AG09319 (cell line): ENCODE data around the gene CFAP100.

Experiments used
- DNase-seq: peaks from one replicate; pipeline ENCODE4 v3.0.0-alpha.2; 2010; ENCODE audit warnings: low read depth; ENCODE audit errors: extremely low read depth
- TF ChIP-seq, protein P1 (sequence below): IDR thresholded peaks from 2 replicates; pipeline ENCODE4 v1.5.1; 2011; ENCODE audit warnings: low read depth, mild to moderate bottlenecking, inconsistent platforms, low read length, moderate library complexity

Gene CFAP100

GRCh38 chr3:126441256-126441880, 46.7 kb downstream of the CFAP100 start:
- DNase-seq, result no peak
- TF ChIP-seq, protein P1, sequence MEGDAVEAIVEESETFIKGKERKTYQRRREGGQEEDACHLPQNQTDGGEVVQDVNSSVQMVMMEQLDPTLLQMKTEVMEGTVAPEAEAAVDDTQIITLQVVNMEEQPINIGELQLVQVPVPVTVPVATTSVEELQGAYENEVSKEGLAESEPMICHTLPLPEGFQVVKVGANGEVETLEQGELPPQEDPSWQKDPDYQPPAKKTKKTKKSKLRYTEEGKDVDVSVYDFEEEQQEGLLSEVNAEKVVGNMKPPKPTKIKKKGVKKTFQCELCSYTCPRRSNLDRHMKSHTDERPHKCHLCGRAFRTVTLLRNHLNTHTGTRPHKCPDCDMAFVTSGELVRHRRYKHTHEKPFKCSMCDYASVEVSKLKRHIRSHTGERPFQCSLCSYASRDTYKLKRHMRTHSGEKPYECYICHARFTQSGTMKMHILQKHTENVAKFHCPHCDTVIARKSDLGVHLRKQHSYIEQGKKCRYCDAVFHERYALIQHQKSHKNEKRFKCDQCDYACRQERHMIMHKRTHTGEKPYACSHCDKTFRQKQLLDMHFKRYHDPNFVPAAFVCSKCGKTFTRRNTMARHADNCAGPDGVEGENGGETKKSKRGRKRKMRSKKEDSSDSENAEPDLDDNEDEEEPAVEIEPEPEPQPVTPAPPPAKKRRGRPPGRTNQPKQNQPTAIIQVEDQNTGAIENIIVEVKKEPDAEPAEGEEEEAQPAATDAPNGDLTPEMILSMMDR, result no peak

- TF ChIP-seq, protein P1, result no peak
- DNase-seq, result no peak
Observed at GRCh38 chr3:126442094-126442855, 47.6 kb downstream of the CFAP100 start.

- TF ChIP-seq, protein P1, result no peak
- DNase-seq, result no peak
Observed at GRCh38 chr3:126442856-126443242, 48.1 kb downstream of the CFAP100 start.

DNA sequence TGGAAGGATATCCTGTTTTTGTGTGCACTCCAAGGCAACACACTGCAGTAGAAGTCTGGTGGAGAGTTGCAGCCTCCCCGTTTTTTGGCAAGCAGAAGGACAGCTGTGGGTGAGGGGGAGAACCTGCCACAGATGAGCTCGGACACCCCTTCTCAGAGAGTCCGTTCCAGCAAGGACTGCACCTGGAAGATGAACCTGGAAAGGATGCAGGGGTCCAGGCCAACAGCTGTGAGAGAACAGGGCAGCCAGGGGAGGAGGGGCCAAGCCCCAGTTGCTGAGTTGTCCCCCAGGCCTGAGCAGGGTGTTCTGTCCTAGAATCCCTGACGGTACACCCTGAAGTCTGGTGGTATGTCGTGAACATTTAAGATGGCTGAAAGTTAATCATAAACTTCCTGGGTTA, 50.8 kb downstream of the CFAP100 start:
- TF ChIP-seq, protein P1, result no peak
- DNase-seq, result no peak

DNA sequence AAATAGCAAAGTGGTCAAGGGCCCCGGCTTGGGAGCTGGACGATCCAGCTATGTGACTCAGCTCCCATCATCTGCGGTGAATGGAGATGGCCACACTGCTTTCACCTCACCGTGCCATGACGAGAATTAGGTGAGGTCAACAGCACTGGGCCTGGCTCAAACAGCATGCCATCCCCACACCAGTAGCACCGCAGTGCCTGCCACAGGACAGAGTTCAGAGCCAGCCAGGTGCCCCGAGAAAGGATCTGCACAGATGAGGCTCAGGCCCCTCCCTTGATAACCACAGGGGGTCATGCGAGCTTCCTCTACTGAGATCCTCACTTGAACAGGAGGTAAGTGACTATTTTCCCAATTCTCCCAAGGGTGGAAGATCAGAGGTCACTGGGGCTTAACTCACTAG, 51.6 kb downstream of the CFAP100 start:
- TF ChIP-seq, protein P1, result no peak
- DNase-seq, result no peak

- no peak for DNase-seq
- TF ChIP-seq, protein P1, result no peak
Observed at GRCh38 chr3:126446791-126447190, 52.1 kb downstream of the CFAP100 start.

DNA sequence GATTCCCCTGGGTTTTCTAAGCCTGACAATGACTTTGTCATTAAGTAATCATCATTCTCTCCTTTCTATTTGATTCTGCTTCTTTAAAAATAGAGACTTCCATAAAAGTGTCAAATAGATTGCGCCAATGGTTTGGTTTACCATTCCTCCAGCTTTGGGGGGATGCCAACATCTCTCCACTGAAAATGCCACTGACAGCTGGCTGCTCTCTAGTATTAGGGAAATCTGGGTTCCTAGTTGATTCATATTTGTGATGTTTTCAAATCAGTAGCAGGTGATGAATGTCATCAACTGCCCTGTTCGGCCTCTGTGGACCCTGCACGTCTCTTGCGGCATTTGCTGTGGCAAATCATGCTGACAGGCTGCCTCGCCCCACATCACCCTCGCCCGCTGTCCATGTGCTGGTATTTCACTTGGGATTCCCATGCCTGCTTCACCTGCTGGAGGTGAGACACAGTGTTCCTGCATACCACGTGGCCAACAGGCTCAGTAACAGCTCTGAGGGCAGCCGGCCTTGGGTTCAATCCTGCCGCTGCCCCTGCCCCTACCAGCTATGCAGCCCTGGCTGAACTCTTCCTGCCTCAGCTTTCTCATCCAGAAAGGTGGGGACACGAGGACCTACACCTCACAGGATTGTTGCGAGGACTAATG, 52.9 kb downstream of the CFAP100 start:
- TF ChIP-seq, protein P1, result no peak
- DNase-seq, result no peak
